Measurements from ENCODE around the gene AHCY.
"Not testable (repeated sequence)": the region's sequence is repeated elsewhere in the genome, so short reads cannot be mapped to it uniquely, and the experiment has no call there.

The AHCY gene

DNA sequence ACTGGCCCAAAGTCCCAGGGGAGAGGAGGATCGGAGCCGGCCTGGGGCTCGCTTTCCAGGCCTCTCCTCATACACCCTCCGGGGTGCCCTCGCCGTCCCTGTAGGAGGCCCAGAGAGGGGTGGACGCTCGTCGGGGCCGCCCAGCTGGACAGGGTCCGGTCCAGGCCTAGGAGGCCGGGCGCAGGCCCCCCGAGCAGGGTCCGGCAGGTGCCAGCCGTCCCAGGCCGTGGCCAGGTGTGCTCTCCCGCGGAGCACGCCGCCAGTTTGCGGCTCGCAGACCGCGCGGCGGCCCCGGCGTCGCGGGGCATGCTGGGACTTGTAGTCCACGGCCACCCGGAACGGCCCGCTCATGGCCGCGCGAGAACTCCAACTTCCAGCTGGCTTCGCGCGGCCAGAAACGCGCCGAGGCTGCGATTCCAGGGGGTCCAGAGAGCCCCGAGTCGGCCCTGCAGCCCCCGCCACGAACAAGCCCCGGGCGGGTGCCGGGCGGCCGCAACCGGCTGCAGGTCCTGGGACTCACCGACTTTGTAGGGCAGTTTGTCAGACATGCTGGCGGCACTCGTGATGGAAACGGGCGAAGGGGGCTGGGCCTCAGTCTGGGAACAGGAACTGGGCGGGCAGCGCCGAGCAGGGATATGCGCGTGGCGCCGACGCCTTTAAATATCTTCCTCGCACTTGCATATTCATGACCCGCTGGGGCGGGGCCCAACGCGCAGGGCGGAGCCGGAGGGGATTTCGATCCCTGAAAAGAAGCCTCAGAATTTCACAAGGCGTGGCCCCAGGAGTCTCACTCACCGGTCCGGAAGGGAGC is at the start of gene AHCY:
Gene AHCY, minus strand, starts transcription at position 633 of the 811 bp plus-strand sequence. Its CDS starts 85 bp downstream, at position 548.
- Histone ChIP-seq H3K27me3 (ENCODE audit: insufficient read depth, insufficient read length) (no peaks in the 10 kb centered on the region), H3K4me1 (ENCODE audit: insufficient read depth, insufficient read length) (peaks cover 10% of the 10 kb centered on the region), H3K4me3 (ENCODE audit: insufficient read length, low read depth) (peak within 1 kb of the TSS; percentile 79), H3K9me3 (ENCODE audit: insufficient read depth, low read length) (no peaks in the 10 kb centered on the region), H3K9ac (ENCODE audit: insufficient read length, low read depth) (peak within 1 kb of the TSS; percentile 76), H3K36me3 (ENCODE audit: insufficient read depth, insufficient read length, low read length) (peaks cover 30% of the 10 kb centered on the region)
- TF ChIP-seq SUZ12 (IDR thresholded peaks at IDR 0.05; ENCODE audit: extremely low read depth, insufficient read depth, insufficient read length), result no peak
- TF ChIP-seq YY1 (IDR thresholded peaks at IDR 0.05; ENCODE audit: insufficient read depth, insufficient read length), result peak; percentile 24
- no peak for TF ChIP-seq ZNF274 (IDR thresholded peaks at IDR 0.05; ENCODE audit: low read depth, low read length)
- peak; percentile 97 for DNase-seq (ENCODE audit: low read depth, low spot score)

- H3K36me3 ChIP-seq (ENCODE audit: insufficient read depth, insufficient read length, low read length), result no peaks in the 10 kb centered on the region
These were observed 46.9 kb upstream of the AHCY start for GRCh38 chr20:34350095-34350494.

GRCh38 chr20:34347571-34347970 is 44.4 kb upstream of the AHCY start:
- H3K9ac ChIP-seq (ENCODE audit: insufficient read length, low read depth), result no peak overlapping the region
- TF ChIP-seq ZNF274 (IDR thresholded peaks at IDR 0.05; ENCODE audit: low read depth, low read length) (no peak), SUZ12 (IDR thresholded peaks at IDR 0.05; ENCODE audit: extremely low read depth, insufficient read depth, insufficient read length) (no peak), YY1 (IDR thresholded peaks at IDR 0.05; ENCODE audit: insufficient read depth, insufficient read length) (no peak)
- H3K4me1 ChIP-seq (ENCODE audit: insufficient read depth, insufficient read length), result peaks cover 2% of the 10 kb centered on the region
- no peak overlapping the region for H3K4me3 ChIP-seq (ENCODE audit: insufficient read length, low read depth)
- DNase-seq (ENCODE audit: low read depth, low spot score), result no peak
- H3K27me3 ChIP-seq (ENCODE audit: insufficient read depth, insufficient read length), result no peaks in the 10 kb centered on the region
- H3K9me3 ChIP-seq (ENCODE audit: insufficient read depth, low read length), result no peaks in the 10 kb centered on the region
- no peaks in the 10 kb centered on the region for H3K36me3 ChIP-seq (ENCODE audit: insufficient read depth, insufficient read length, low read length)

More at GRCh38 chr20:34350095-34350494, 46.9 kb upstream of the AHCY start:
- Histone ChIP-seq H3K9me3 (ENCODE audit: insufficient read depth, low read length) (no peaks in the 10 kb centered on the region), H3K4me3 (ENCODE audit: insufficient read length, low read depth) (no peak overlapping the region), H3K9ac (ENCODE audit: insufficient read length, low read depth) (no peak overlapping the region), H3K4me1 (ENCODE audit: insufficient read depth, insufficient read length) (peaks cover 2% of the 10 kb centered on the region), H3K27me3 (ENCODE audit: insufficient read depth, insufficient read length) (no peaks in the 10 kb centered on the region)
- TF ChIP-seq SUZ12 (IDR thresholded peaks at IDR 0.05; ENCODE audit: extremely low read depth, insufficient read depth, insufficient read length), result no peak
- TF ChIP-seq YY1 (IDR thresholded peaks at IDR 0.05; ENCODE audit: insufficient read depth, insufficient read length), result no peak
- TF ChIP-seq ZNF274 (IDR thresholded peaks at IDR 0.05; ENCODE audit: low read depth, low read length), result no peak
- no peak for DNase-seq (ENCODE audit: low read depth, low spot score)

- H3K4me1 ChIP-seq (ENCODE audit: insufficient read depth, insufficient read length); DNase-seq (ENCODE audit: low read depth, low spot score); H3K9me3 ChIP-seq (ENCODE audit: insufficient read depth, low read length); H3K9ac ChIP-seq (ENCODE audit: insufficient read length, low read depth); H3K27me3 ChIP-seq (ENCODE audit: insufficient read depth, insufficient read length); H3K4me3 ChIP-seq (ENCODE audit: insufficient read length, low read depth); H3K36me3 ChIP-seq (ENCODE audit: insufficient read depth, insufficient read length, low read length): not testable (repeated sequence)
These were observed 43.3 kb upstream of the AHCY start for GRCh38 chr20:34346533-34346865.

DNA sequence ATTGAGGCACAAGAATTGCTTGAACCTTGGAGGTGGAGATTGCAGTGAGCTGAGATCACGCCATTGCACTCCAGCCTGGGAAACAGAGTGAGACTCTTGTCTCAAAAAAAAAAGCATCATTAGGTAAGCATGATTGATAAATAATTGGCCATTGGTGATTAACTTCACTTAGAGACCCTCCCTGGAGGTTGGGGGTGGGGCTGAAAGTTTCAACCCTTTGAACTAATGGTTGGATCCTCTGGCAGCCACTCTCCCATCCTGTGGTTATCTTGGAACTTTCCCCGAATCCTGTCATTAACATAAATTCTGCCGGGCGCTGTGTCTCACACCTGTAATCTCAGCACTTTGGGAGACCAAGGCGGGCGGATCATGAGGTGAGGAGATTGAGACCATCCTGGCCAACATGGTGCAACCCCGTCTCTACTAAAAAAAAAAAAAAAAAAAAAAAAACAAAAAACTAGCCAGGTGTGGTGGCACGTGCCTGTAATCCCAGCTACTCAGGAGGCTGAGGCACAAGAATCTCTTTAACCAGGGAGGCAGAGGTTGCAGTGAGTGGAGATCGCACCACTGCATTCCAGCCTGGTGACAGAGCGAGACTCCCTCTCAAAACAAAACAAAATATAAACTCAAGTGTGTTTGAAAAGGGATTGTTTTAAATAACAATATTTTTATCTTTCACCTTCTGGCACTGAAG is 42.8 kb upstream of the AHCY start:
- not testable (repeated sequence) for H3K27me3 ChIP-seq (ENCODE audit: insufficient read depth, insufficient read length); H3K9me3 ChIP-seq (ENCODE audit: insufficient read depth, low read length); H3K4me3 ChIP-seq (ENCODE audit: insufficient read length, low read depth); DNase-seq (ENCODE audit: low read depth, low spot score); H3K9ac ChIP-seq (ENCODE audit: insufficient read length, low read depth); H3K4me1 ChIP-seq (ENCODE audit: insufficient read depth, insufficient read length); H3K36me3 ChIP-seq (ENCODE audit: insufficient read depth, insufficient read length, low read length)

GRCh38 chr20:34345402-34345736 is 42.2 kb upstream of the AHCY start:
- no peak for TF ChIP-seq ZNF274 (IDR thresholded peaks at IDR 0.05; ENCODE audit: low read depth, low read length)
- TF ChIP-seq YY1 (IDR thresholded peaks at IDR 0.05; ENCODE audit: insufficient read depth, insufficient read length), result no peak
- no peak for TF ChIP-seq SUZ12 (IDR thresholded peaks at IDR 0.05; ENCODE audit: extremely low read depth, insufficient read depth, insufficient read length)
- H3K9me3 ChIP-seq (ENCODE audit: insufficient read depth, low read length), result no peaks in the 10 kb centered on the region
- no peaks in the 10 kb centered on the region for H3K36me3 ChIP-seq (ENCODE audit: insufficient read depth, insufficient read length, low read length)
- H3K9ac ChIP-seq (ENCODE audit: insufficient read length, low read depth), result no peak overlapping the region
- DNase-seq (ENCODE audit: low read depth, low spot score), result no peak
- H3K27me3 ChIP-seq (ENCODE audit: insufficient read depth, insufficient read length), result no peaks in the 10 kb centered on the region
- H3K4me3 ChIP-seq (ENCODE audit: insufficient read length, low read depth), result no peak overlapping the region
- H3K4me1 ChIP-seq (ENCODE audit: insufficient read depth, insufficient read length), result peaks cover 2% of the 10 kb centered on the region

DNA sequence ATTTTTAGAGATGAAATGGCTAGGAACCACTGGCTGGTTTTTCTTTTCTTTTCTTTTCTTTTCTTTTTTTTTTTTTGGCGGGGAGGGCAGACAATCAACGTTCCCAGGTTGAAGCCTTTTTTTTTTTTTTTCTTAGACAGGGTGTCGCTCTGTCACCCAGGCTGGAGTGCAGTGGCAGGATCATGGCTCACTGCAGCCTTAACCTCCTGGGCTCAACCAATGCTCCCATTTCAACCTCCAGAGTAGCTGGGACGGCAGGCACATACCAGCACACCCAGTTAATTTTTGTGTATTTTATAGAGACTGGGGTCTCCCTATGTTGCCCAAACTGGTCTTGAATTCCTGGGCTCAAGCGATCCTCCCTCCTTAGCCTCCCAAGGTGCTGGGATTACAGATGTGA is 41.1 kb upstream of the AHCY start:
- TF ChIP-seq YY1 (IDR thresholded peaks at IDR 0.05; ENCODE audit: insufficient read depth, insufficient read length) (no peak), SUZ12 (IDR thresholded peaks at IDR 0.05; ENCODE audit: extremely low read depth, insufficient read depth, insufficient read length) (no peak), ZNF274 (IDR thresholded peaks at IDR 0.05; ENCODE audit: low read depth, low read length) (no peak)
- Histone ChIP-seq H3K27me3 (ENCODE audit: insufficient read depth, insufficient read length) (no peaks in the 10 kb centered on the region), H3K4me1 (ENCODE audit: insufficient read depth, insufficient read length) (peaks cover 2% of the 10 kb centered on the region), H3K4me3 (ENCODE audit: insufficient read length, low read depth) (no peak overlapping the region), H3K9ac (ENCODE audit: insufficient read length, low read depth) (no peak overlapping the region), H3K9me3 (ENCODE audit: insufficient read depth, low read length) (no peaks in the 10 kb centered on the region), H3K36me3 (ENCODE audit: insufficient read depth, insufficient read length, low read length) (no peaks in the 10 kb centered on the region)
- DNase-seq (ENCODE audit: low read depth, low spot score), result no peak

Measured in NT2/D1 (cell line).